ENCODE results near the gene C1QTNF8. TPM values are rescaled to one million over a fixed set of nuclear protein-coding genes. Genes with fewer than 3 reads are reported as not detected.

C1QTNF8 gene
- total and polyA plus RNA-seq, 2 of the 8 experiments (the other 6 are each of a cell fraction or from before 2014, with no cell fraction given), result not detected

DNA sequence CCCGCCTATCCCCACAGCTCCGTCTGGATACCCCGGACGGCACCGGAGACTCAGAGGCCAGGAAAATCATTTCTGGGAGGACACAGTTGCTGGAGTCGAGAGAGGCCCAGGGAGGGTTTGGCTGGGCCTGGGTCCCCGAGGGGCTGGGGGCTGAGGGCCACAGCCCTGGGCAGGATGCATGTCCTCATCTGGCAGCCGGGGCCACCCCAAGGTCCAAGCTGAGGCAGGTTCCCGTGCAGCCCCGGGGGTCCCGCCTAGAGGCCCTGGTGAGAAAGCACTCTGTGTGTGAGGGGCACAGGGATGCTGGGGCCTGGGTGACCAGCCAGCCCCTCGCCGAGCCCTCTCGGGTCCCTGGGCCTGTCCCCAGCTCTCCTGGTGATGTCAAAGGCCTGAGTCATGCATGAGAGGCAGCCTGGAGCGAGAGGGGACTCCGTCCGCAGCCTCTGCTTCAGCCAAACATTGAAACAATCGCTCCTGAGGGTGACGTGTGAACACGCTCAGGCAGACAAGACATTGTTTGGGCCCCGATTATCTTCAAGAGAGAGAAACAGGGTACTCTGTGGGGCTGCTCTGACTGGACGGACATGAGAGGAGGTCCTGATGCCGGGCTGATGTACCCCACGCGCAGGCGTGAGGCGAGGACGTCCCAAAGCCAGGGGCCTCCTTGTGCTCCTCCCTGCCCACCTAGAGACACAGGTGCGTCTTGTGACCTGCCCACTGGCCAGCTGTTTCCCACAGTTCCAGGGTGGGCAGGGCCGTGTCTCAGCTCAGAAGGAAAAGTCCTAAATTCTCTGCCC, 25.8 kb upstream of the C1QTNF8 start:
- Histone ChIP-seq H3K23ac (ENCODE audit: insufficient read length) (no peak overlapping the region), H3K27me3 (replicated peaks in 1 of 4; ENCODE audit: control insufficient read depth in 3 of 4, extremely low read depth in 1 of 4, insufficient read depth in 3 of 4, low read length in 3 of 4) (no peaks in the 10 kb centered on the region), H3K9me3 (ENCODE audit: insufficient read depth in 2 of 2, low read depth in 1 of 2, low read length in 1 of 2) (no peaks in the 10 kb centered on the region), H3K56ac (replicated peaks; ENCODE audit: insufficient read length, low read depth, low read length) (no peak overlapping the region), H2BK20ac (ENCODE audit: low read length) (no peak overlapping the region), H3K4me2 (ENCODE audit: insufficient read depth in 1 of 2, low read depth in 2 of 2, low read length in 2 of 2) (no peak overlapping the region), H4K91ac (replicated peaks; ENCODE audit: insufficient read length, low read length) (no peak overlapping the region), H2BK15ac (ENCODE audit: low read length) (no peak overlapping the region), H2AFZ (ENCODE audit: low read length) (no peak overlapping the region), H3K27ac (ENCODE audit: low read depth, low read length) (no peak overlapping the region), H4K5ac (ENCODE audit: insufficient read length, low read depth, low read length) (no peak overlapping the region), H3K36me3 (ENCODE audit: control insufficient read depth in 2 of 4, insufficient read depth in 4 of 4, low read length in 3 of 4) (no peaks in the 10 kb centered on the region), H3K4ac (replicated peaks; ENCODE audit: insufficient read length, low read depth, low read length) (no peak overlapping the region), H2BK12ac (ENCODE audit: low read depth, low read length) (no peak overlapping the region), H3K79me2 (ENCODE audit: control insufficient read depth in 1 of 2, insufficient read depth in 2 of 2, low read length in 2 of 2) (no peaks in the 10 kb centered on the region), H4K8ac (ENCODE audit: extremely low read depth, insufficient read depth, low read length) (peak overlapping the region; percentile 85), H3K79me1 (ENCODE audit: low read depth, low read length) (no peaks in the 10 kb centered on the region), H2BK120ac (replicated peaks; ENCODE audit: low read depth, low read length) (no peak overlapping the region), H4K20me1 (replicated peaks in 1 of 2; ENCODE audit: control insufficient read depth in 1 of 2, insufficient read depth in 2 of 2, low read length in 2 of 2) (no peaks in the 10 kb centered on the region), H3K9ac (replicated peaks in 1 of 4; ENCODE audit: extremely low read depth in 1 of 4, low read depth in 3 of 4, low read length in 3 of 4) (no peak overlapping the region), H3K4me3 (ENCODE audit: extremely low read depth in 1 of 4, insufficient read depth in 2 of 4, low read depth in 3 of 4, low read length in 4 of 4) (no peak overlapping the region), H3K18ac (ENCODE audit: extremely low read depth, low read length) (no peak overlapping the region), H3K4me1 (replicated peaks in 1 of 4; ENCODE audit: control insufficient read depth in 3 of 4, insufficient read depth in 4 of 4, low read length in 3 of 4) (peaks cover 0 to 1% (median 0%) of the 10 kb centered on the region in 4 experiments; a peak in 2 of 7 replicates), H2AK5ac (ENCODE audit: low read depth, low read length) (no peak overlapping the region), H3K14ac (ENCODE audit: insufficient read length) (no peak overlapping the region), H3K23me2 (ENCODE audit: low read depth, low read length) (no peaks in the 10 kb centered on the region), H2BK5ac (ENCODE audit: low read depth, low read length) (no peak overlapping the region)
- FAIRE-seq, result no peak
- ChIA-PET POLR2A (ENCODE audit: partially characterized antibody) (no interaction called here), CTCF (ENCODE audit: partially characterized antibody) (interaction anchor here (0.6 to 1.4 kb wide), 4 partner anchors 10 to 72 kb away, joined by 3 to 4 read pairs (median 4); no protein-coding TSS in a partner anchor)
- DNase-seq (ENCODE audit: low read depth in 1 of 2, low spot score in 2 of 2), result no peak
- 84% methylated on average over 26 of the region's 30 CpGs; no CpG with 5 or more reads in 1 of the 2 experiments for WGBS, 2 experiments (ENCODE audit: extremely low coverage in 1 of 2, insufficient coverage in 1 of 2, insufficient read length in 1 of 2, insufficient replicate concordance in 2 of 2, low coverage in 1 of 2, low lambda C conversion rate in 2 of 2, missing lambda C conversion rate in 1 of 2)
- TF ChIP-seq RXRA (IDR thresholded peaks at IDR 0.05; ENCODE audit: insufficient read depth, low read depth, low read length), result no peak
- no peak for TF ChIP-seq KDM1A (IDR thresholded peaks at IDR 0.05; ENCODE audit: borderline replicate concordance, low read length)
- TF ChIP-seq SP1 (IDR thresholded peaks at IDR 0.05; ENCODE audit: low read depth, low read length), result no peak
- TF ChIP-seq CBX8 (IDR thresholded peaks at IDR 0.05; ENCODE audit: borderline replicate concordance, low read depth, low read length), result no peak
- TF ChIP-seq CTBP2 (IDR thresholded peaks at IDR 0.05; ENCODE audit: borderline replicate concordance, insufficient read depth, insufficient read length, low read length), result no peak
- no peak for TF ChIP-seq RBBP5 (IDR thresholded peaks at IDR 0.05; ENCODE audit: borderline replicate concordance, low read depth, low read length)
- TF ChIP-seq TAF1 (IDR thresholded peaks at IDR 0.05; ENCODE audit: low read depth, low read length), result no peak
- TF ChIP-seq SIN3A (conservative IDR thresholded peaks at IDR 0.05 in 1 of 2, IDR thresholded peaks at IDR 0.05 in 1 of 2; ENCODE audit: low read depth in 1 of 2, low read length in 2 of 2), result no peak
- no peak for TF ChIP-seq JUND (IDR thresholded peaks at IDR 0.05; ENCODE audit: low read length)

All from H1 (cell line).